DMS153 treated with DMSO at 0.1 percent for 48 hours (cell line): ENCODE measurements around the gene ROPN1L.
A peak's percentile ranks its signal among the peaks of the same experiment; 100 is the strongest.

ENCODE experiments used
- DNase-seq: peaks from one replicate; lab custom pipeline; 2025; ENCODE audit not compliant: unreplicated experiment; lab: John Stamatoyannopoulos, UW

Gene ROPN1L

GRCh38 chr5:10427201-10427600, 14.5 kb upstream of the ROPN1L start:
- DNase-seq, result no peak

- no peak for DNase-seq
Measured at GRCh38 chr5:10427978-10428377, 13.7 kb upstream of the ROPN1L start.

- DNase-seq, result no peak
Measured at GRCh38 chr5:10431415-10431814, 10.3 kb upstream of the ROPN1L start.

- no peak for DNase-seq
Measured at GRCh38 chr5:10432059-10433008, 9.3 kb upstream of the ROPN1L start.

GRCh38 chr5:10434392-10434791, 7.3 kb upstream of the ROPN1L start:
- no peak for DNase-seq

GRCh38 chr5:10438301-10438700, 3.4 kb upstream of the ROPN1L start:
- no peak for DNase-seq

- DNase-seq, result no peak
Measured at GRCh38 chr5:10439692-10440091, 2.0 kb upstream of the ROPN1L start.

GRCh38 chr5:10440367-10440990, 1.2 kb upstream of the ROPN1L start:
- DNase-seq, result no peak

GRCh38 chr5:10441992-10442435, 335 bp downstream of the ROPN1L start:
- peak; percentile 78 for DNase-seq

- no peak for DNase-seq
Measured at GRCh38 chr5:10442576-10442975, 897 bp downstream of the ROPN1L start.

GRCh38 chr5:10445352-10445751, 3.7 kb downstream of the ROPN1L start:
- DNase-seq, result no peak

GRCh38 chr5:10446490-10446889, 4.8 kb downstream of the ROPN1L start:
- DNase-seq, result no peak

- no peak for DNase-seq
Measured at GRCh38 chr5:10447041-10447440, 5.4 kb downstream of the ROPN1L start.

- DNase-seq, result no peak
Measured at GRCh38 chr5:10448754-10449360, 7.2 kb downstream of the ROPN1L start.

GRCh38 chr5:10451137-10451824, 9.6 kb downstream of the ROPN1L start:
- no peak for DNase-seq

GRCh38 chr5:10452768-10453331, 11.2 kb downstream of the ROPN1L start:
- peak; percentile 81 for DNase-seq

- DNase-seq, result no peak
Measured at GRCh38 chr5:10453545-10453944, 11.9 kb downstream of the ROPN1L start.

- no peak for DNase-seq
Measured at GRCh38 chr5:10454591-10455276, 13.1 kb downstream of the ROPN1L start.

- no peak for DNase-seq
Measured at GRCh38 chr5:10455277-10455670, 13.6 kb downstream of the ROPN1L start.
